Spleen (tissue), 7 donors: ENCODE results near the gene CCDC148.

Source experiments
- CTCF ChIP-seq, 11 experiments: fragments of 200-600 bp in 7 of 11; fragments of 450-650 bp in 4 of 11; sonication (generic) in 4 of 11; IDR thresholded peaks in 8 of 11; conservative IDR thresholded peaks in 3 of 11; 1 replicate in 7 of 11; 2 replicates in 4 of 11; pipeline versions ENCODE4 v1.4.0 to v1.8.0; 2016 to 2021; ENCODE audit warnings: antibody characterized with exemption in 11 of 11, inconsistent platforms in 4 of 11, mild to moderate bottlenecking in 1 of 11
- POLR2AphosphoS5 ChIP-seq, 3 donors: sonication (generic); formaldehyde crosslinking; IDR thresholded peaks; one replicate each; pipeline ENCODE4 v1.5.1; 2017; ENCODE audit warnings: antibody characterized with exemption in 3 of 3
- donor health status: DM: no; HTN: no; CAD: no; lungs with moderate emphysema.
- donor health status: DM: no; HTN: no; CAD: no.
- donor health status: DM: no; HTN: no; CAD: no.

GRCh38 chr2:158457092-158457825, 706 bp upstream of the CCDC148 start:
- TF ChIP-seq CTCF (IDR thresholded peaks at IDR 0.05 in 8 of 11, conservative IDR thresholded peaks at IDR 0.05 in 3 of 11) (peak in 1 of 11 experiments; percentile 1), POLR2AphosphoS5 (IDR thresholded peaks at IDR 0.05) (no peak)
